Measurements from ENCODE around the gene HRH3.

Gene HRH3

DNA sequence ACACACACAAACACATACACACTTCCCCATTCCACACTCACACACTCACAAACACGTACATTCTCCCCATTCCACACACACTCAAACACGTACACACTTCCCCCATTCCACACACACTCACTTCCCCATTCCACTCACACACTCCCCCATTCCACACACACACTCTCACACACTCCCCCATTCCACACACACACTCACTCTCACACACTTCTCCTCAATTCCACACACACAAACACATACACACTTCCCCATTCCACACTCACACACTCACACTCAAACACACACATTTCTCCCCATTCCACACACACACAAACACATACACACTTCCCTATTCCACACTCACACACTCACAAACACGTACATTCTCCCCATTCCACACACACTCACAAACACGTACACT, 9.6 kb upstream of the HRH3 start:
- TF ChIP-seq, protein P1, sequence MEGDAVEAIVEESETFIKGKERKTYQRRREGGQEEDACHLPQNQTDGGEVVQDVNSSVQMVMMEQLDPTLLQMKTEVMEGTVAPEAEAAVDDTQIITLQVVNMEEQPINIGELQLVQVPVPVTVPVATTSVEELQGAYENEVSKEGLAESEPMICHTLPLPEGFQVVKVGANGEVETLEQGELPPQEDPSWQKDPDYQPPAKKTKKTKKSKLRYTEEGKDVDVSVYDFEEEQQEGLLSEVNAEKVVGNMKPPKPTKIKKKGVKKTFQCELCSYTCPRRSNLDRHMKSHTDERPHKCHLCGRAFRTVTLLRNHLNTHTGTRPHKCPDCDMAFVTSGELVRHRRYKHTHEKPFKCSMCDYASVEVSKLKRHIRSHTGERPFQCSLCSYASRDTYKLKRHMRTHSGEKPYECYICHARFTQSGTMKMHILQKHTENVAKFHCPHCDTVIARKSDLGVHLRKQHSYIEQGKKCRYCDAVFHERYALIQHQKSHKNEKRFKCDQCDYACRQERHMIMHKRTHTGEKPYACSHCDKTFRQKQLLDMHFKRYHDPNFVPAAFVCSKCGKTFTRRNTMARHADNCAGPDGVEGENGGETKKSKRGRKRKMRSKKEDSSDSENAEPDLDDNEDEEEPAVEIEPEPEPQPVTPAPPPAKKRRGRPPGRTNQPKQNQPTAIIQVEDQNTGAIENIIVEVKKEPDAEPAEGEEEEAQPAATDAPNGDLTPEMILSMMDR (IDR thresholded peaks at IDR 0.05; ENCODE audit: extremely low read depth, missing control alignments) = no peak
- no peak for DNase-seq (ENCODE audit: low spot score)

DNA sequence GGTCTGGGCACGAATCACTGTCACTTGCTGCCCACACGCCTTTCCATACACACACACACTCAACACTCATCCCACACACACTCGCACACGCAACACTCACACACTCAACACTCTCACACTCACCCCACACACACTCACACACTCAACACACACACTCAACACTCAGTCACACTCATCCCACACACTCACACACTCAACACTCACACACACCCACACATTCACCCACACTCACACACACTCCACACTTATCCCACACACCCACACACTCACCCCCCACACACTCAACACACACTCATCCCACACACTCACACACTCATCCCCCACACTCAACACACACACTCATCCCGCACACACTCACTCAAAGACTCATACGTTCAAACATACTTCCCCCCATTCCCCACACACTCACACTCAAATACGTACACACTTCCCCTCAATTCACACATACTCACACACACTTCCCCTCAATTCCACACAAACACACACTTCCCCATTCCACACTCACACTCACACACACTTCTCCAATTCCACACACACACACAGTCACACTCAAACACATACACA, 9.0 kb upstream of the HRH3 start:
- DNase-seq (ENCODE audit: low spot score) = no peak
- TF ChIP-seq, protein P1 (IDR thresholded peaks at IDR 0.05; ENCODE audit: extremely low read depth, missing control alignments) = no peak

DNA sequence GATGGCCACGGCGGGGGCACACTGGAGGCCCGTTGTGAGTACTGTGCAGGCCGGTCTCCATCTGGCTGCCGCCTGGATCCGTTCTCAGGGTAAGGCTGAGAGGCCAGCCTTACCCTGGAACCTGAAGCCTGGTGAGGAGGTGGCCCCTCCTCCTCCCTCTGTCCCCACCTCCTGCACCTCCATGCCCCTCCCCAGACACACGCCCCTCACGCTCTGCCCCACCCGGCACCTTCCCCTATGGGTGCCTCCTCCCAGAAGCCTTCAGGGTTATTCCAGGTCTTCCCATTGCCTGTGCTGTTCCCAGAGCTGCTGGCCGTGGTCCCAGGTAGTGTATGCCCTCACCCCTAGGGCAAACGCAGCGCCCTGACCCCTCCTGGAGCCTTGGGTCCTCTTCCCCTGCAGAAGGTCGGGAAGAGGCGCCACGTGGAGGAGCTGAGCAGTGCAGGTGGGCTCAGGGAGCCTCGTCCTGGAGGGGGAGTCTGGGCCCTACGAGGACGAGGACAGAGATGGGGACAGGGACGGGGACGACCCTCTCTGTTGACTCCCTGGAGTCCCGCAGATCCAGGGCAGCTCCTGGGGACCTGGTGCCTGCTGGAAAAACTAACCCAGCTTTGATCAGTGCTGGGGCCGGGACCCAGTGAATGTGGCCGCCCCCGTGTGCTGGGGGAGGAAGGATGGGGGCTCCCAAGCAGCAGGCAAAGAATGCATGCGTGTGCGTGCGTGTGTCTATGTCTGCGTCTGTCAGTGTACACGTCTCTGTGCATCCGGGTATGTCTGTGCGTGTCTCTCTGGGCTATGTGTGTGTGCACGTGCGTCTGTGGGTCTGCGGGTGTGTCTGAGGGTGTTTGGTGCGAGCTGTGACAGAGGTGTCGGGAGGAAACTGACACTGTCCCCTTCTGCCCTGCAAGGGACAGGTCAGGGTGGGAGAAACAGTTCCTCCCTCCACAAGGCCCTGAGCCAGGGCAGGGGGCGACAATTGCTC, 8.2 kb upstream of the HRH3 start:
- DNase-seq (ENCODE audit: low spot score) = no peak

DNA sequence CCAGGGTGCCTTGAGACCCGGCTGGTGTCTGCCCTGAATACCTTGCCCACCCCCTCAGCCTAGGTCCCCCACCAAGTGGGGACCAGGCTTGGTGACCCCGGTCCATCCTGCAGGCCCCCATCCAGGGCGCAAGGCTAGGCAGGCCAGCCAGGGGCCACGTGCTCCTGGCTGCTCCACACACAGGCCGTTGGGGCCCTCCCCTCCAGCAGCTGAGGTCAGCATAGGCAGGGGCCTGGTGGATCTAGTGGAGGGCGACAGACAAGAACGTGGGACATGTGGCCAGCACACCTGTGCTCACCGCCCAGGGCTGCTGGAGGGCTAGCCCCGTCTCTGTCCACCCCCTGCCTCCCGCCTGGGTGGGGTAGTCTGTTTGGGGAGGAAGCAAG, 7.5 kb upstream of the HRH3 start:
- DNase-seq (ENCODE audit: low spot score) = no peak
- TF ChIP-seq, protein P1 (IDR thresholded peaks at IDR 0.05; ENCODE audit: extremely low read depth, missing control alignments) = no peak

More for the DNA sequence above, 8.2 kb upstream of the HRH3 start:
- TF ChIP-seq, protein P1 (IDR thresholded peaks at IDR 0.05; ENCODE audit: extremely low read depth, missing control alignments) = no peak

DNA sequence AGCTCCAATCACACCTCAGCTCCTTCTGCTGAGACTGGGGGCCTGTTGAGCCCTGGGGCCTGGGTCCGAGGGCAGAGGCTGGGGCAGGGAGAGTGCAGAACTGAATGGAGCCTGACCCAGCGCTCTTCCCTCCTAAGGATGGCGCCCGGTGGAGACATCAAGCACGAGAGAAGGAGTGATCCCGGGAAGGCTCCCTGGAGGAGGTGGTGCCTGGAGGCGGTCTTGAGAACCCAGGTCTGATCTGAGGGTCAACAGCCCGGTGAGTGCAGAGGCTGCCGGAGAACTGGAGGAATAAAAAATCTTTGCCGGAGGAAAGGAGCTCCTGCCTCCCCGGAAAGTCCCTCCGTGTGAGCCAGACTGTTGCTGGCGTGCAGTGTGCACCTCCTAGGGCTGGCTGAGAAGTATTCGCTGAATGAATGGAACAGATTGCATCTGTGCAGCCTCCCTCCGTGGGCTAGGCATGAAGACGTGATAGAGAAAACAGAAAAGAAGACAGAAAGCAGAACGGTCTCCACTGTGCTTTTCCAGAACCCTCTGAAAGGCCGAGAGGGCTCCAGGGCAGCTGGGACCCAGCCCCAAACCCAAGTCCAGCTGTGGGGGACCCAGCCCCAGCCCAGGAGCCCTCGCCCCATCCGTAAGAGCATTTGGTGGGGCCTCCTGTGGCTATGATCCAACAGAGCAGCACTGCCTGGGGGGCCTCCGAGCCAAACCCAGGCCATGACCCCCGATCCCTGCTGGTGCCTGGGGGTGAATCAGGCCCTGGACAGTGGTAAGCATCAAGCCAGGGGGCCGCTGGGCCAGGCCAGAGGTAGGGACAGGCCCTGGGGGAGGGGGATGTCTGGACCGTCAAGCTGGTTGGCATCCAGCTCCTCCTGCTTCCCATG, 6.9 kb upstream of the HRH3 start:
- no peak for DNase-seq (ENCODE audit: low spot score)
- TF ChIP-seq, protein P1 (IDR thresholded peaks at IDR 0.05; ENCODE audit: extremely low read depth, missing control alignments) = no peak

DNA sequence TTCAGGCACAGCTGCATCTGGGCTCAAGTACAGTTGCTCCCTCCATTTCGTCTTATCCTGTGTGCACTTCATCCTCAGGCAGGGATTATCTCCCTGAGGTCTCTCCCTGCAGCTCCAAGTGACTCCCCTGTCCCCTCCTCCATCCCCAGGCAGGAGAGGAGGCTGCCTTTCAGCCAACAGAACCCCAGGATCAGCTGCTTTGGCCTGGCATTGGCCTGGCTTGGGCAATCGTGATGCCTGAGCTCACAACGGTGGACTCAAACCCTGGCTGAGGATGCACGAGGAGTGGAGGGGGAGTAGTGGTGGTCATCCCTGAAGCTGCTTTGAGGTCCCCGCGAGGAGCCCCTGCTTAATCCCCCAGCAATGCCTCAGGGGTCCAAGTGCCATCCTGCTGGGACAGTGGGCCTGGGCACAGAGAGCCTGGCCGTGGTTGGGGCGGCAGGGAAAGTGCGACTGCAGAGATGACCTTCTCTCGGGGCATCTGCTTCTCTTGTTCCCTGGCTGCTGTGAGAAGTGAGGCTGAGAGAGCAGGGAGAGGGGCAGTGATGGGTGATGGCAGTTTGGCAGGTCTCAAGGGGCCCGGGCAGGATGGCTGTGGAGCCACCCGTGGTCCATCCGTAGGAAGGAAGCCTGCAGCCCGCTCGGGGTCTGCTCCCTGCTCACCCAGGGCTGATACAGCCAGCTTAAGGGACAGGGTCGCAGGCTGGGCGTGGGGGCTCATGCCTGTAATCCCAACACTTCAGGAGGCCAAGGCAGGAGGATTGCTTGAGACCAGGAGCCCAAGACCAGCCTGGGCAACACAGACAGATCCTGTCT, 6.0 kb upstream of the HRH3 start:
- TF ChIP-seq, protein P1 (IDR thresholded peaks at IDR 0.05; ENCODE audit: extremely low read depth, missing control alignments) = no peak
- no peak for DNase-seq (ENCODE audit: low spot score)
